Right lobe of liver (tissue), 4 donors: ENCODE data around the gene USP38.

Experiments used
- CTCF ChIP-seq, 4 donors: fragments of 200-600 bp in 3 of 4; fragments of 450-650 bp in 1 of 4; IDR thresholded peaks; one replicate each; pipeline versions ENCODE4 v1.5.1 to v1.8.0; 2016 to 2022; ENCODE audit warnings: antibody characterized with exemption in 4 of 4, mild to moderate bottlenecking in 2 of 4
- POLR2A ChIP-seq: fragments of 450-650 bp; IDR thresholded peaks from one replicate; pipeline ENCODE4 v1.6.1; 2017; ENCODE audit warnings: antibody characterized with exemption, mild to moderate bottlenecking
- donor health status: DM: no; HTN: no; CAD: no.
- donor health status: DM: no; HTN: no; CAD: no.
- donor health status: DM: no; HTN: yes; CAD: no.

DNA sequence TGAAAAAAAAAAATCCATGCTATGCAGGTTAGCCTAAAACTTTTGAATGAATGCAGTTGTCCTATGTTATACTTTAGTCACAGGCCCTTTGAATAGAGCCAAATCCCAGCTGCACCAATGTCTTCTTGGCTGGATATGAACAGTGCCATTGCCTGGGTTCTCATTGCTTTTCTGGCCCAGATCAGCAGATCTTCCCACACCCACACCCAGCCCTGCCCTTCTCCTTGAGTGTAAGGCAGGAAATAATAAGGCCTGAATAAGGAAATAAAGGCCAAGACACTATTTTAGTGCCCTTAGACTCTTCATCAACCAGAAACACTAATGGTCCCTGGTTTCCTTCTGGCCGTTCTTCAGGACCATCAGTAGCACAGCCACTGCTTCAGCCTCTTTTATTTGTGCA lies 66.6 kb downstream of the USP38 start:
- TF ChIP-seq CTCF (IDR thresholded peaks at IDR 0.05) (no peak), POLR2A (no peak)
